Hepatocyte (in vitro differentiated cells): ENCODE measurements around the gene C19orf38.

Source experiments
- CTCF ChIP-seq: fragments of 200-600 bp; sonication (generic); IDR thresholded peaks from 2 replicates; pipeline ENCODE4 v1.5.1; 2016; ENCODE audit warnings: antibody characterized with exemption, mild to moderate bottlenecking; ENCODE audit not compliant: poor library complexity
- EZH2 ChIP-seq: fragments of 200-600 bp; sonication (generic); IDR thresholded peaks from 2 replicates; pipeline ENCODE4 v1.6.1; 2016; ENCODE audit warnings: antibody characterized with exemption, mild to moderate bottlenecking, borderline replicate concordance
- EZH2phosphoT487 ChIP-seq: fragments of 200-600 bp; sonication (generic); IDR thresholded peaks from one replicate; pipeline ENCODE4 v1.6.1; 2018; ENCODE audit warnings: antibody characterized with exemption, mild to moderate bottlenecking, low read depth, moderate library complexity; ENCODE audit not compliant: unreplicated experiment, severe bottlenecking

GRCh38 chr19:10861103-10861651 is 13.0 kb downstream of the C19orf38 start:
- peak; percentile 19 for TF ChIP-seq CTCF
- TF ChIP-seq EZH2phosphoT487 = no peak
- TF ChIP-seq EZH2 = no peak
